DND-41 (cell line): ENCODE data around the gene FAM171A1.

Experiments used
- EZH2 ChIP-seq: IDR thresholded peaks from 3 replicates; pipeline ENCODE4 v1.6.1; 2012; ENCODE audit warnings: borderline replicate concordance, low read depth, mild to moderate bottlenecking, moderate library complexity, low read length, inconsistent platforms; ENCODE audit not compliant: severe bottlenecking
- TF ChIP-seq, protein P1 (sequence below): IDR thresholded peaks from 2 replicates; pipeline ENCODE4 v1.5.1; 2012; ENCODE audit warnings: borderline replicate concordance, low read length, moderate library complexity, mild to moderate bottlenecking; ENCODE audit not compliant: poor library complexity, severe bottlenecking; ENCODE audit errors: extremely low read depth

DNA sequence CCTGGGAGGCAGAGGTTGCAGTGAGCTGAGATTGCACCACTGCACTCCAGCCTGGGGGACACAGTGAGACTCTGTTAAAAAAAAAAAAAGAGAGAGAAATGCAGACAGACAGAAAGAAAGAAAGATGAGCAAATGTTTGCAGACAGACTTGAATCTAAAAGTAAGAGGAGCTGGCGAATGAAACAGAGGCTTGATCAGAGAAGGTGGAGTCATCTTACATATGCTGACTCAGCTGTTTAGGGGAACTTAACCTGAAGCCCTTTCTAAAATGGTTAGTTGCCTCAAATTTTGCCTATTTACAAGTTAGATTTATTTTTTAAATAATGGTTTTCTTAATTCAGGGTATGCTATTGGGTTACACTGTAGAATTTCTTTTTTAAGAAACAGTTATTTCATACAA lies 5.4 kb downstream of the FAM171A1 start:
- TF ChIP-seq EZH2: no peak
- TF ChIP-seq, protein P1, sequence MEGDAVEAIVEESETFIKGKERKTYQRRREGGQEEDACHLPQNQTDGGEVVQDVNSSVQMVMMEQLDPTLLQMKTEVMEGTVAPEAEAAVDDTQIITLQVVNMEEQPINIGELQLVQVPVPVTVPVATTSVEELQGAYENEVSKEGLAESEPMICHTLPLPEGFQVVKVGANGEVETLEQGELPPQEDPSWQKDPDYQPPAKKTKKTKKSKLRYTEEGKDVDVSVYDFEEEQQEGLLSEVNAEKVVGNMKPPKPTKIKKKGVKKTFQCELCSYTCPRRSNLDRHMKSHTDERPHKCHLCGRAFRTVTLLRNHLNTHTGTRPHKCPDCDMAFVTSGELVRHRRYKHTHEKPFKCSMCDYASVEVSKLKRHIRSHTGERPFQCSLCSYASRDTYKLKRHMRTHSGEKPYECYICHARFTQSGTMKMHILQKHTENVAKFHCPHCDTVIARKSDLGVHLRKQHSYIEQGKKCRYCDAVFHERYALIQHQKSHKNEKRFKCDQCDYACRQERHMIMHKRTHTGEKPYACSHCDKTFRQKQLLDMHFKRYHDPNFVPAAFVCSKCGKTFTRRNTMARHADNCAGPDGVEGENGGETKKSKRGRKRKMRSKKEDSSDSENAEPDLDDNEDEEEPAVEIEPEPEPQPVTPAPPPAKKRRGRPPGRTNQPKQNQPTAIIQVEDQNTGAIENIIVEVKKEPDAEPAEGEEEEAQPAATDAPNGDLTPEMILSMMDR: no peak
